SU-DHL-6 (cell line): Measurements from ENCODE around the gene TMED8.

Experiments used
- H2AFZ ChIP-seq: fragments of 200-600 bp; sonication (generic); 2 replicates; pipeline ENCODE4 v1.6.1; 2014; ENCODE audit warnings: low read depth, mild to moderate bottlenecking, moderate library complexity, mixed read lengths, antibody characterized with exemption, low read length; ENCODE audit not compliant: severe bottlenecking
- H3F3A ChIP-seq: fragments of 200-600 bp; shearing (Covaris generic); 2 replicates; pipeline ENCODE4 v1.6.0; 2016; ENCODE audit warnings: antibody characterized with exemption, mild to moderate bottlenecking; ENCODE audit not compliant: insufficient read depth
- H3K27ac ChIP-seq: fragments of 200-600 bp; sonication (generic); 2 replicates; pipeline ENCODE4 v1.5.1; 2016; ENCODE audit warnings: low read depth, mild to moderate bottlenecking, low read length, moderate library complexity, mixed read lengths
- H3K27me3 ChIP-seq: fragments of 200-600 bp; sonication (generic), shearing (Covaris generic); 2 replicates; pipeline ENCODE4 v1.6.0; 2014; ENCODE audit warnings: mild to moderate bottlenecking, low read length
- H3K36me3 ChIP-seq: fragments of 200-600 bp; sonication (generic); 2 replicates; pipeline ENCODE4 v1.6.1; 2014; ENCODE audit warnings: mild to moderate bottlenecking, low read length, mixed read lengths
- H3K4me2 ChIP-seq: fragments of 300-600, 200-600 bp; shearing (Covaris generic), sonication (generic); 2 replicates; pipeline ENCODE4 v1.6.0; 2014; ENCODE audit warnings: low read length, low read depth, mild to moderate bottlenecking; ENCODE audit not compliant: poor library complexity, severe bottlenecking
- H3K4me3 ChIP-seq: fragments of 200-600 bp; sonication (generic); 2 replicates; pipeline ENCODE4 v1.5.1; 2014; ENCODE audit warnings: antibody characterized with exemption, low read length, mild to moderate bottlenecking, mixed read lengths; ENCODE audit not compliant: insufficient read depth, poor library complexity, severe bottlenecking
- H3K79me2 ChIP-seq: fragments of 200-600 bp; sonication (generic); 2 replicates; pipeline ENCODE4 v1.6.1; 2014; ENCODE audit warnings: mild to moderate bottlenecking, low read length, moderate library complexity; ENCODE audit not compliant: insufficient read depth
- H3K9ac ChIP-seq: fragments of 200-600 bp; sonication (generic); 2 replicates; pipeline ENCODE4 v1.7.0; 2014; ENCODE audit warnings: mild to moderate bottlenecking, low read length
- H3K9me2 ChIP-seq: fragments of 200-600 bp; sonication (generic); replicated peaks from 2 replicates; pipeline ENCODE4 v1.6.1; 2014; ENCODE audit warnings: low read length; ENCODE audit not compliant: insufficient read depth
- H3K9me3 ChIP-seq: fragments of 200-600 bp; sonication (generic); 2 replicates; pipeline ENCODE4 v1.6.1; 2014; ENCODE audit warnings: low read length, mixed read lengths; ENCODE audit not compliant: insufficient read depth
- H4K20me1 ChIP-seq: fragments of 200-600 bp; sonication (generic); 2 replicates; pipeline ENCODE4 v1.6.1; 2014; ENCODE audit warnings: low read depth, mild to moderate bottlenecking, antibody characterized with exemption, low read length, moderate library complexity, mixed read lengths
- CTCF ChIP-seq: fragments of 200-600 bp; sonication (generic); IDR thresholded peaks from one replicate; pipeline ENCODE4 v1.5.1; 2017; ENCODE audit warnings: antibody characterized with exemption, mild to moderate bottlenecking, low read length, moderate library complexity; ENCODE audit not compliant: insufficient read depth, poor library complexity, severe bottlenecking
- EZH2phosphoT487 ChIP-seq: fragments of 200-600 bp; sonication (generic), shearing (Covaris generic); conservative IDR thresholded peaks from 2 replicates; pipeline ENCODE4 v1.6.1; 2018; ENCODE audit warnings: mild to moderate bottlenecking, antibody characterized with exemption, low read length, moderate library complexity, mixed read lengths

TMED8 gene

GRCh38 chr14:77335576-77335975, 41.3 kb downstream of the TMED8 start:
- no peaks in the 10 kb centered on the region for H4K20me1 ChIP-seq
- H3K4me3 ChIP-seq: no peak overlapping the region
- H3K36me3 ChIP-seq: no peaks in the 10 kb centered on the region
- no peak overlapping the region for H3K27ac ChIP-seq
- TF ChIP-seq EZH2phosphoT487: no peak
- TF ChIP-seq CTCF: no peak
- no peak overlapping the region for H3K9ac ChIP-seq
- no peak overlapping the region for H3K4me2 ChIP-seq
- H3K27me3 ChIP-seq: no peaks in the 10 kb centered on the region
- H3F3A ChIP-seq: peaks cover 4% of the 10 kb centered on the region
- no peaks in the 10 kb centered on the region for H3K9me2 ChIP-seq
- H2AFZ ChIP-seq: no peak overlapping the region
- no peaks in the 10 kb centered on the region for H3K9me3 ChIP-seq
- no peaks in the 10 kb centered on the region for H3K79me2 ChIP-seq

- H3K36me3 ChIP-seq: no peaks in the 10 kb centered on the region
- H2AFZ ChIP-seq: no peak overlapping the region
- H3K9me2 ChIP-seq: no peaks in the 10 kb centered on the region
- H3K9me3 ChIP-seq: no peaks in the 10 kb centered on the region
- H3K9ac ChIP-seq: no peak overlapping the region
- 0 out of 2 replicates have a peak, but pooled peaks cover 4% of the 10 kb centered on the region for H3F3A ChIP-seq
- H4K20me1 ChIP-seq: no peaks in the 10 kb centered on the region
- H3K27ac ChIP-seq: no peak overlapping the region
- H3K27me3 ChIP-seq: no peaks in the 10 kb centered on the region
- H3K4me2 ChIP-seq: no peak overlapping the region
- H3K4me3 ChIP-seq: no peak overlapping the region
- TF ChIP-seq CTCF (no peak), EZH2phosphoT487 (no peak)
- H3K79me2 ChIP-seq: no peaks in the 10 kb centered on the region
These were observed 47.0 kb downstream of the TMED8 start for GRCh38 chr14:77329872-77330271.

- Histone ChIP-seq H3K9me3 (no peaks in the 10 kb centered on the region), H3K36me3 (no peaks in the 10 kb centered on the region), H3F3A (no peaks in the 10 kb centered on the region), H3K9me2 (no peaks in the 10 kb centered on the region), H3K27me3 (no peaks in the 10 kb centered on the region), H3K9ac (no peak overlapping the region), H3K79me2 (peaks cover 6% of the 10 kb centered on the region; the same call in 1 of the 2 replicates), H3K27ac (no peak overlapping the region), H3K4me2 (no peak overlapping the region), H2AFZ (no peak overlapping the region), H3K4me3 (no peak overlapping the region), H4K20me1 (no peaks in the 10 kb centered on the region)
- TF ChIP-seq CTCF (no peak), EZH2phosphoT487 (no peak)
These were observed 49.8 kb downstream of the TMED8 start for GRCh38 chr14:77327111-77327510.

- no peaks in the 10 kb centered on the region for H3K9me3 ChIP-seq
- no peaks in the 10 kb centered on the region for H3K9me2 ChIP-seq
- no peak overlapping the region for H3K27ac ChIP-seq
- H3K27me3 ChIP-seq: no peaks in the 10 kb centered on the region
- H3K4me2 ChIP-seq: no peak overlapping the region
- H3K36me3 ChIP-seq: no peaks in the 10 kb centered on the region
- TF ChIP-seq EZH2phosphoT487 (no peak), CTCF (no peak)
- H3F3A ChIP-seq: no peaks in the 10 kb centered on the region
- no peak overlapping the region for H3K4me3 ChIP-seq
- H3K79me2 ChIP-seq: peaks cover 6% of the 10 kb centered on the region; the same call in 1 of the 2 replicates
- no peak overlapping the region for H3K9ac ChIP-seq
- no peaks in the 10 kb centered on the region for H4K20me1 ChIP-seq
- H2AFZ ChIP-seq: no peak overlapping the region
These were observed 51.2 kb downstream of the TMED8 start for GRCh38 chr14:77325746-77326094.
